HS-27A (cell line): ENCODE results near the gene SUCO.

ENCODE experiments used
- DNase-seq: peaks from one replicate; pipeline ENCODE4 v3.0.0-alpha.2; 2012; ENCODE audit warnings: low read depth, missing footprints

SUCO gene

DNA sequence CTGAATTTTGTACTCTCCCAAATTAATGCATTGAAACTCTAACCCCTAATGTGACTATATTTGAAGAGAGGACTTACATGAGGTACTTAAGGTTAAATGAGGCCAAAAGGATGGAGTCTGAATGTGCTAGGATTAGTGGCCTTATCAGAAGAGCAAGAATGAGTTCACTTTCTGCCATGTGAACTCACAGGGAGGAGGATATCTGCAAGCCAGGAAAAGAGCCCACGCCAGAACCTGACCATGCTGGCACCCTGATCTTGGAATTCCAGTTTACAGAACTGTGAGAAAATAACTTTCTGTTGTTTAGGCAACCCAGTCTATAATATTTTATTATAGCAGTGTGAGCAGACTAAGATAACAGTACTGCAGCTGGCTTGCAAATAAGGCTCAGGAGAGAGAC lies 113.7 kb downstream of the SUCO start:
- DNase-seq = no peak

DNA sequence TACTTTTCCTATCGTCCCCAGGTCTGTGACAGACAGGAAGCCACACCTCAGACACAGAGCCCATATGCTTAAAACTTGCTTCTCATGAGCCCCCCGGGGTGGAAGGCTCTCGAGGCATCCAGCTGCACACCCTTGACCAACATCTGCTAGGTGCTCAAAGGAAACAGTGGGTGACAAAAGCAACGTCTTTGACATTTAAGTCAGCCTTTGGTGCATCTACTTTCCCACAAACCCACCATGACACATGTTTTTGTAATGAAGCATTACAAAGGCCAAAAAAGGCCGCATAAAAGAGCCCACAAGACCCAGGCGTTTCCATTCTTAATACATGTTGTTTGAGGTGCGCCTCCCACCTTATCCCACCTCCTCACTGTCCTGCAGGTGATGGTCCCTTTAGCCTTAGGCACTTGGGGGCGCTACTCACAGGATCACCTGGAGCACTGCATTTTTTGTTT lies 114.2 kb downstream of the SUCO start:
- no peak for DNase-seq

- DNase-seq = no peak
Observed at GRCh38 chr1:172647987-172648386, 115.0 kb downstream of the SUCO start.

DNA sequence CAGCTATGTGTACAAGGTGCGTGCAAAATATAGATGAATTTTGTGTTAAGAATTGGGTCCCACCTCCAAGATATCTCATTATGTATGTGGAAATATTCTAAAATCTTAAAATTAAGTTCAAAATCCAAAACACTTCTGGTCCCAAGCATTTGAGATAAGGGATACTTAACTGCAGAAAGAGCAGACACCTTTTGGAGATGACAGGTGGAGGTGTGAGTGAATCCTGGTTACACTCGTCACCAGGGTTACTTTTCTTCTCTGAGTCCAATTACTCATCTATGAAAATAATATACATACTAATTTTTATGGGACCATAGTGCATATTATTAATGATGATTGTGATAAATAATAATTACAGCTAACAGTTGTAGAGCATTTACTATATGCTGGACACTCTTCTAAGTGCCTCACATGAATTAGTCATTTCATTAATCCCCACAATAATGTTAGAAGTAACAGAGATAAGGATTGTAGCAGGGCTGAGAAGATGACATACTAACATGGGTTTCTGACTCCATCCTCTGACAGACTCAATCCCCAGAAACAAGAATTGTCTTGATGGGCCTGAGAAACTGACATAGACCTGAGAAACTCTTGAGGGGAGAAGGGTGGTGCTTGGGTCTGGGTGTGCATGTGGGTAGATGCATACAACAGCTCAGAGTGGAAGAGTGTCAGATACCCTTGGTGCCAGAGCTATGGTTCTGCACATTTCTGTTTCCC lies 117.7 kb downstream of the SUCO start:
- no peak for DNase-seq

GRCh38 chr1:172653015-172653709 lies 120.2 kb downstream of the SUCO start:
- DNase-seq = no peak

DNA sequence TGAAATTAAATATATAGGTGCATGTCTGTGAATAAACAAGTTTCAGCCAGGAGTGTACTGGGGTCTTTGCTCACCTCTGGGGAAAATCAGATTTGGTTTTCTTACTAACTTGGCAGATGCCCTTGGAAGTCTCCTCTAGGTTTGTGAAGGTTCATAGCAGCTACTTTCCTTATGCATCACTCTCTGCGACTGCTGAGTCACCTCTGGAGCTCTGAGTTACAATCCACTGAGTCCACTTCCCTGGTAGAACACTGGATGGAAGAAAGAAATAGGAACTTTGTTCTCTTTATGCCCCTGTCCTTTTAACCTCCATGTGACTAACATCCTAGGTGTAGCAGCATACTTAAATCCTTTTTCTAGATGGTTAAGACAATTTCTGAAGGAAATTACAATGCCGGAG lies 121.6 kb downstream of the SUCO start:
- no peak for DNase-seq

GRCh38 chr1:172656576-172656975 lies 123.6 kb downstream of the SUCO start:
- DNase-seq = no peak

DNA sequence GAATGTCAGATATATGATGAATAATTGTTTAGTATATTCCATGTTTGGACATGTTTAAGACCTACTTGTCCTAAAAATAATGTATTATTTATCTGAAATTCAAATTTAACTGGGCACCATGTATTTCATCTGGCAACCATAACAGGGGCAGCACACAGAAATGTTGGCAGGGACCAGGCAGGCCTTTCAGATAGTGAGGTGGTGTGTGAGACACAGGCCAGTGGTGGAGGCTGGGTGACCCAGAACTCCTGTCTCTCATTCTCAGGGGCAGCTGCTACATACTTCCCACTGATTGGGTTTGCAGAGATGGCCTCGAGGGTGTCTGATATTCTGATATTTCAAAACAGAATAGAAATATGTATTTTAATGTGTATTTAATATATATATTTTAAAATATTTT lies 124.6 kb downstream of the SUCO start:
- no peak for DNase-seq

- DNase-seq = no peak
Observed at GRCh38 chr1:172658871-172659453, 126.0 kb downstream of the SUCO start, which contains the start of gene FASLG. TSS of gene FASLG (plus strand) at chr1:172659103. CDS start at chr1:172659202, 99 bp downstream.

DNA sequence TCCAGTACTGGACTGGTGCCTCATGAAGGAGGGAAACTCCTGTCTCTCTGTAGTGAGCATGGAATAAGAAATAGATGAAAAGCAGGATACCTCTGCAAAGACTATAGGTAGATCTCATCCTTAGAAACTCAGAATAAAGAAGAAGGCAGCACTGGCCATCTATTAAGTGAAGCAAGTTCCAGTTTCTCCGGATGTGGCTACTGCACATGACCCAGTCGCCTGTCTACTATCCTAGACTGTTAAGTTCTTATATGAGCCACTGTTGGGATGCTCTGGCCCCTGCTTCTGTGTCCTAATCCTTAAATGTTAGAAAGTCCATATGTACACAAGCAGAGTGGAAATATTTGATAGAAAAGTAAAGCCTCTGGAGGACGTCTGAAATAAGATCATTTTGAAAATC lies 128.2 kb downstream of the SUCO start:
- DNase-seq = no peak
